ENCODE data around the gene KRTAP10-9.
"Not testable (repeated sequence)": the region's sequence is repeated elsewhere in the genome, so short reads cannot be mapped to it uniquely, and the experiment has no call there.

Gene KRTAP10-9

GRCh38 chr21:44596068-44596725 lies 30.7 kb upstream of the KRTAP10-9 start:
- no peak for DNase-seq

DNA sequence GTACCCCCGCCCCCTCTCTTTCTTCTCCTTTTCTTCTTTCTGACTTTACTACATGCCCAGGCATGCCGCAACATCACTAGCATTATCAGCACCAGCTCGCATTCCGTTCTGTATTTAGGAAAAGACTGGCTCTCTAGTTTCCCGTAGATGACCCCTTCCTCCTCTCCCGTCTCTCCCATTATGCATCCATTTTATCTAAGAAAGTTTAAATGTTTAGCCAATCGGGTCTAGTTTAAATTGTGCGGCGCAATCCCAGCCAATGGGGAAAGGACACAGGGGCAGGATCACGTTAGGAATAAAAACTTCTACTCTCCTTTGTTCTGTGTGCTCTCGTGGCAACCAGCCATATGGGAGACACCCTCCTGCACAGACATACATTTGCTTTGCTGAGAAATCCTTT lies 28.8 kb upstream of the KRTAP10-9 start:
- DNase-seq: no peak

GRCh38 chr21:44599264-44600029 lies 27.4 kb upstream of the KRTAP10-9 start:
- no peak for DNase-seq

GRCh38 chr21:44600118-44600978 lies 26.5 kb upstream of the KRTAP10-9 start, which contains the start of gene KRTAP10-7:
Gene KRTAP10-7 (plus strand): TSS chr21:44600597. CDS start chr21:44600622, 25 bp downstream.
- not testable (repeated sequence) for DNase-seq

GRCh38 chr21:44601091-44601490 lies 25.8 kb upstream of the KRTAP10-9 start:
- not testable (repeated sequence) for DNase-seq

- no peak for DNase-seq
Observed at GRCh38 chr21:44601596-44602462, 25.1 kb upstream of the KRTAP10-9 start.

GRCh38 chr21:44602463-44602850 lies 24.4 kb upstream of the KRTAP10-9 start:
- DNase-seq: no peak

DNA sequence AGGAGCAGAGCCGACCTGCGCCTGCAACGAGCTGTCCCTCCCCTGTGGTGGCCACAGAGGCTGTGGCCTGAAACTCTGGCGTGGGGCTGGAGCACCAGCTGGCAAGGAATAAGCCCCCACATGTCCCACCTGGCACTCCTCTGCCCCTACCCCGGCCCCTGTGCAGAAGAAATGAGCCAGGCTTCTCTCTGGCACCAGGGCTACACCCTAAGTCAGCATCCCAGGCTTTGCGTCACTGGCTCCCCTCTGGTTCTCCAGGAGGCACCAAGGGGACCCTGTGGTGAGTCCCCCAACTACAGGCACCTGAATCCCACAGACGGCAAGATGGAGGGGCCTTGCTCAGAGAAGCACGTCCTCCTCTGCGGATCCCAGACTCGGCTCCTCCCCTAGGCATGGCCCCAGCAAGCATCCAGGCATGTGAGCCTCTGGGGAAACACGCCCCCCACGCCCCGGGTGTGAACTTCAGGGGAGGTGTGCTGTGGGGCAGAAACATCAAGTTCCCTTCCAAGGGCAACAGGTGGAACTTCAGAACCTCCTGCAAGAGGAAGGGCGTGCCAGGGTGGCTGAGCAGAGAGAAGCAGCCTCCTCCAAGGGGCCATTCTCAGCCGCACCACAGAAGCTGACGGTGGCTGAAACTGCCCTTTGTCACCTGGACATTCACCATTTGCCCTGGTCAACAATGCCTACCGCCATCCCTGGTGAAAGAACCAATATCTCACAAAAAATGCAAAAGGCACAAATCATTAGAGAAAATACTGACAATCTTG lies 23.6 kb upstream of the KRTAP10-9 start:
- no peak for DNase-seq

- no peak for DNase-seq
Observed at GRCh38 chr21:44603911-44604310, 23.0 kb upstream of the KRTAP10-9 start.

- no peak for DNase-seq
Observed at GRCh38 chr21:44606495-44606894, 20.4 kb upstream of the KRTAP10-9 start.

- no peak for DNase-seq
Observed at GRCh38 chr21:44609193-44609592, 17.7 kb upstream of the KRTAP10-9 start.

DNA sequence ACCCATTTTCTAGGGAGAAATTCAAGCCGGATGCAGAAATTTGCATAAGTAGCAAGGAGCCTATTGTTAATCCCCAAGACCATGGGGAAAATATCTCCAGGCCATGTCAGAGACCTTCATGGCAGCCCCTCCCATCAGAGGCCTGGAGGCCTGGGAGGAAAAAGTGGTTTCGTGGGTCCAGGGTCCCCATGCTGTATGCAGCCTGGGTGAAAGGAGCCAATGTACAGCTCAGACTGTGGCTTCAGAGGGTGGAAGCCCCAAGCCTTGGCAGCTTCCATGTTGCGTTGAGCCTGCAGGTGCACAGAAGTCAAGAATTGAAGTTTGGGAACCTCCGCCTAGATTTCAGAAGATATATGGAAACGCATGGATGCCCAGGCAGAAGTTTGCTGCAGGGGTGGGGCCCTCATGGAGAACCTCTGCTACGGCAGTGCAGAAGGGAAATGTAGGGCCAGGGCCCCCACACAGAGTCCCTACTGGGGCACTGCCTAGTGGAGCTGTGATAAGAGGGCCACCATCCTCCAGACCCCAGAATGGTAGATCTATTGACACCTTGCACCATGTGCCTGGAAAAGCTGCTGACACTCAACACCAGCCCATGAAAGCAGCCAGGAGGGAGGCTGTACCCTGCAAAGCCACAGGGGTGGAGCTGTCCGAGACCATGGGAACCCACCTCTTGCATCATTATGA lies 16.6 kb upstream of the KRTAP10-9 start:
- DNase-seq: not testable (repeated sequence)

DNA sequence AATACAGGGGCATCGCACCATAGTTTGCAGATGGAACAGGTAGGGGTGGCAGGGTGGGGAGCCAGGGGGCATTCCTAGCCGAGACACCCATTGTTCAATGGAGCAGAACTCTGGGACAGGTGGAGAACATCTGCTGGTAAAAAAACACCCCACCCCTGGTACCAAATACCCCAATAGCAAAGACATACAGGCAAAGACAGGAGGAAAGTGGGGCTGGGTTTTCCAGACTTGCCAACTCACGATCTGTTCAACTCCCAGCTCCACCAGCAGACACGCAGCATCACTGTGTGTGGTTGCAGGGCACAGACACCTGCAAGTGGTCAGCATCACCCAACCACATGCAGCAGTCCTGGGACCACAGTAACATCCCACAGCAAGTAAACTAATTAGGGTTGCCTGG lies 15.3 kb upstream of the KRTAP10-9 start:
- no peak for DNase-seq

- DNase-seq: no peak
Observed at GRCh38 chr21:44612029-44612486, 14.8 kb upstream of the KRTAP10-9 start, which contains the start of gene KRTAP10-8. Gene KRTAP10-8 (plus strand): TSS chr21:44612079. CDS start chr21:44612101, 22 bp downstream.

GRCh38 chr21:44612669-44613229 lies 14.1 kb upstream of the KRTAP10-9 start:
- no peak for DNase-seq

GRCh38 chr21:44613386-44614155 lies 13.3 kb upstream of the KRTAP10-9 start:
- no peak for DNase-seq

DNA sequence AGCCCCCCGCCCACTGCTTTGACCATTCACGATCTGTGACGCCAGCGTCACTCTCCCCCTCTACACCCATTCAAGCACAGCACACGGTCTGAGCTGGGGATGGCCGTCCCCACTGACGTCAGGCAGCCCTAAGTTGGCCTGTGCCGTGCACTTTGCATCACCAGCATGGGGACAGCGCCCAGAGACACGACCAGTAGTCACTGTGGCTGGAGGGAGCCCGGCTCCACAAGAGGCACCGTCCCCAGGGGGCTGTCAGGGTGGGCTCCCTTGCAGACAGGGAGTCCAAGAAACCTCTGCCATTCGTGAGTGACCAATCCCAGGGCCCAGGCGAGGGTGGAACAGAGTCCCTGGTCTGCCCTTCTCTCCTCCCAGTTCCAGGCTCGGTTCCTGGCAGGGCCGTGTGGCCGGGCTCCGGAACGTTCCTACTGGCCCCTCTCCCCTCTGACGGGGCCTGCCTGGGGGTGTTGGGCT lies 12.7 kb upstream of the KRTAP10-9 start:
- DNase-seq: no peak

- no peak for DNase-seq
Observed at GRCh38 chr21:44614961-44615391, 11.9 kb upstream of the KRTAP10-9 start.

DNA sequence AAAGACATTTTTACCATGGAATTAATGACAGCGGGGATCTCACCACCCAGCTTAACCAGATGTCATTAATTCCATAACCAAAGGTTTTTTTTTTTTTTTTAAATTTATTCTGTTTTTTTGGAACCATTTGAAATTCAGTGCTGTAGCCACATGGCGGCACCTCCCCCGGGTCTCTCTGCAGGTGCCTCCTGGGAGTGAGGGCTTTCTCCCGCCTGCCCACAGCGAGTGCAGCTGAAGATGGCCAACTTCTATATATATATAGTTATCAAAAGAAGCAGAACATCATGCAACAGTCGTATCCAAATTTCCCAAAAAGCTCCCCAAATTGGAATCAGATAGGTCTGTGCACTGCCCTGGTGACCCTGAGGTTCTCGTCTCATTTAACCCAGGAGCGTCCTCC lies 11.4 kb upstream of the KRTAP10-9 start:
- DNase-seq: no peak

All from CD4-positive, alpha-beta T cell treated with Interleukin-21 for 1 hour (primary cell).